Neuronal stem cell (in vitro differentiated cells): Measurements from ENCODE around the gene UXT.

Experiments
- DNase-seq: peaks from one replicate; pipeline ENCODE4 v3.0.0-alpha.2; 2013; ENCODE audit warnings: low spot score
- H2AFZ ChIP-seq: one replicate; pipeline ENCODE4 v1.6.1; 2013; ENCODE audit warnings: mild to moderate bottlenecking, low read length, inconsistent platforms
- H2AK5ac ChIP-seq: 2 replicates; pipeline ENCODE4 v1.6.1; 2013; ENCODE audit warnings: low read depth, mild to moderate bottlenecking, inconsistent platforms, low read length, moderate library complexity, mixed read lengths
- H2BK120ac ChIP-seq: 2 replicates; pipeline ENCODE4 v1.6.1; 2013; ENCODE audit warnings: low read depth, mild to moderate bottlenecking, inconsistent platforms, low read length, moderate library complexity, mixed read lengths
- H2BK12ac ChIP-seq: one replicate; pipeline ENCODE4 v1.6.1; 2013; ENCODE audit warnings: low read length, inconsistent platforms
- H2BK15ac ChIP-seq: 2 replicates; pipeline ENCODE4 v1.6.1; 2013; ENCODE audit warnings: mild to moderate bottlenecking, low read length, inconsistent platforms, mixed read lengths
- H2BK5ac ChIP-seq: one replicate; pipeline ENCODE4 v1.6.1; 2013; ENCODE audit warnings: inconsistent platforms, mild to moderate bottlenecking, low read length, moderate library complexity
- H3K14ac ChIP-seq: one replicate; pipeline ENCODE4 v1.6.1; 2013; ENCODE audit warnings: low read length, inconsistent platforms
- H3K18ac ChIP-seq: 2 replicates; pipeline ENCODE4 v1.6.1; 2013; ENCODE audit warnings: low read length, inconsistent platforms
- H3K23ac ChIP-seq: 2 replicates; pipeline ENCODE4 v1.6.1; 2013; ENCODE audit warnings: low read depth, mild to moderate bottlenecking, mixed read lengths, low read length, inconsistent platforms; ENCODE audit not compliant: poor library complexity
- H3K27ac ChIP-seq: replicated peaks from 3 replicates; pipeline ENCODE4 v1.5.1; 2013; ENCODE audit warnings: low read length, inconsistent platforms
- H3K27me3 ChIP-seq, 3 experiments: 2 replicates each; pipeline ENCODE4 v1.6.1; 2013; ENCODE audit warnings: low read length in 3 of 3, mild to moderate bottlenecking in 2 of 3, inconsistent platforms in 1 of 3, low read depth in 1 of 3, mixed read lengths in 1 of 3, moderate library complexity in 1 of 3; ENCODE audit not compliant: control insufficient read depth in 3 of 3, insufficient read depth in 3 of 3
- H3K36me3 ChIP-seq, 2 donors: replicated peaks in 1 of 2; 2 replicates each; pipeline ENCODE4 v1.6.1; 2013; ENCODE audit warnings: low read length in 2 of 2; ENCODE audit not compliant: control insufficient read depth in 2 of 2, insufficient read depth in 2 of 2
- H3K4ac ChIP-seq: 2 replicates; pipeline ENCODE4 v1.6.1; 2013; ENCODE audit warnings: inconsistent platforms, mild to moderate bottlenecking, low read length, moderate library complexity
- H3K4me1 ChIP-seq, 2 donors: 1 replicate in 1 of 2; 2 replicates in 1 of 2; pipeline ENCODE4 v1.6.1; 2013; ENCODE audit warnings: low read length in 2 of 2, low read depth in 1 of 2; ENCODE audit not compliant: control insufficient read depth in 2 of 2, insufficient read depth in 1 of 2
- H3K4me2 ChIP-seq: one replicate; pipeline ENCODE4 v1.6.1; 2013; ENCODE audit warnings: mild to moderate bottlenecking, low read length, inconsistent platforms; ENCODE audit not compliant: insufficient read depth, poor library complexity, severe bottlenecking
- H3K4me3 ChIP-seq, 2 donors: 2 replicates each; pipeline ENCODE4 v1.5.1; 2013; ENCODE audit warnings: low read length in 2 of 2, mild to moderate bottlenecking in 2 of 2, inconsistent platforms in 1 of 2, moderate library complexity in 1 of 2
- H3K79me1 ChIP-seq: one replicate; pipeline ENCODE4 v1.6.1; 2013; ENCODE audit warnings: low read depth, mild to moderate bottlenecking, inconsistent platforms, low read length, moderate library complexity
- H3K9ac ChIP-seq: one replicate; pipeline ENCODE4 v1.6.1; 2013; ENCODE audit warnings: mild to moderate bottlenecking, low read depth, low read length, inconsistent platforms; ENCODE audit not compliant: poor library complexity
- H3K9me3 ChIP-seq, 2 donors: replicated peaks in 1 of 2; 2 replicates each; pipeline versions ENCODE3 to v1.6.1; 2013; ENCODE audit warnings: low read length in 2 of 2, mild to moderate bottlenecking in 2 of 2, inconsistent platforms in 1 of 2, low read depth in 1 of 2, mixed read lengths in 1 of 2, moderate library complexity in 1 of 2; ENCODE audit not compliant: control insufficient read depth in 2 of 2, insufficient read depth in 1 of 2
- H4K8ac ChIP-seq: one replicate; pipeline ENCODE4 v1.6.1; 2013; ENCODE audit warnings: low read depth, mild to moderate bottlenecking, inconsistent platforms, low read length, moderate library complexity
- H4K91ac ChIP-seq: one replicate; pipeline ENCODE4 v1.6.1; 2013; ENCODE audit warnings: low read length, low read depth, mild to moderate bottlenecking, inconsistent platforms; ENCODE audit not compliant: poor library complexity
- WGBS, 2 donors: extraction: QIAGEN DNeasy Blood & Tissue Kit; methylation state at CpG; one replicate each; pipeline ENCODE4 v1.1.7; 2013; ENCODE audit warnings: missing lambda C conversion rate in 2 of 2, mixed read lengths in 1 of 2; ENCODE audit not compliant: insufficient read length in 2 of 2, insufficient replicate concordance in 1 of 2; ENCODE audit errors: extremely low coverage in 2 of 2; 5-methylcytosine and 5-hydroxymethylcytosine counted together

UXT gene

DNA sequence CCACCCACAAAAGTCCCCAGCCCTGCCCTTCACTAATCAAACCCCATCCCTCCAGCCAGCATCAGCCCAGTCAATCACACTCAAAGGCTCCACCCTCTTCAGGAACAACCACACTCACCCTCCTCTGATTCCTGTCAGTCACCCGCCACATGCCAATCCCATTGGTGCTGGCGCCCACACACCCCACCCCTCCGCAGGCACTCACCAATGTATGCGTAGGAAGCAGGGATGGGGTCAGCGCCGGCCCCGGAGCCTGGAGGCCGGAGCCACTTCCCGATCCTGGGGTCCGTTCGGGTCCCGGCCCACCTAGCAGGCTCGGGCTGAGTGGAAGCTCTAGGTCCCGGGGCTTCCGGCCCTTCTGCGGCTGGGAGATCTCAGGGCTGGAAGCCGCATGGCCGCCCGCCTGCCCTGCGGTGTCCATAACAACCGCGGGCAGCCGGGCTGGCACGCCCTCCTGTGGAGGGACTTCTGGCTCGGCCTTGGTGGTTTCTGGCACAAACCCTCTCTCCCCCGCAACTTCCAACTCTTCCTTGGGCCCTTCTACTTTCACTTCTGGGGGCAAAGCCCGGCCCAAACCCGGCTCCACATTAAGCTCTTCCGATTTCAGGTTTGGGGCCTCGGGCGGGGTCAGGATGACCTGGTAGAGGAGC, 21.3 kb downstream of the UXT start:
- no peak for DNase-seq
- no peaks in the 10 kb centered on the region for H3K27me3 ChIP-seq
- no peak overlapping the region for H3K4me3 ChIP-seq

DNA sequence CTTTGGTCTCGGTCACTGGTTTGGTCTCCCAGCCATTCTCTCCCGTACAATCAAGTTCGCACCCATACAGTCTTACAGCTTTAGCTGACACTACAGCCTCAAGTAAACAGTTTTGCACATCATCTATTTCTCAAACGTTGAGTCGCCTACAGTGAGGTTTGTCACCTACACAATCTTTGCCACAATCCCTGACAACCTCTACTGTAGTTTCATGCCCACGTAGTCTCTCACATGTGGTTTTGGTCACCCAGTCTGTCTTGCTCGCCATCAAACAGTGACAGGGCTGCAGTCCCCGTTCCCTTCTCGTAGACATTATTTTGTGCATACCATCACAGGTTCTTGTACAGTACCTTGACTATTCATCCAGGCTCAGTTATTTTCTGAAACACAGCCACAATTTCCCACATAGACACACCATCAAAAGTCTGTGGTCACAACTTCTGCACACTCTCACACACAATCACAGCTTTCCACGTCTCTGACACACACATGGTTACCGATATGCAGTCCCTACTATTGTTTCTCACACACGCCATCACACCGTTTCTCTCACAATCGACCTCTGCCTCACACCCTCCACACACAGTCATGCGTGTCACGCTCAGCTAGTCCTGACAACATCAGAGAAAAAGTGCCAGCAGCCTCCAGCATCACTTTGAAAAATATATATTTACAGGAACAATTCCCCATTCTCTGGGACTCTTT, 24.0 kb downstream of the UXT start:
- Histone ChIP-seq H3K9ac (no peak overlapping the region), H3K9me3 (peaks cover 0 to 3% of the 10 kb centered on the region in 2 donors), H3K4me1 (peaks cover 0 to 5% of the 10 kb centered on the region in 2 donors), H3K4me3 (no peak overlapping the region), H3K14ac (no peak overlapping the region), H3K36me3 (peaks cover 9 to 49% of the 10 kb centered on the region in 2 donors), H3K23ac (no peak overlapping the region), H3K18ac (no peak overlapping the region), H2AFZ (no peak overlapping the region), H3K27ac (no peak overlapping the region), H3K4ac (no peak overlapping the region), H2BK12ac (no peak overlapping the region), H3K27me3 (no peaks in the 10 kb centered on the region), H2AK5ac (no peak overlapping the region), H2BK120ac (no peak overlapping the region), H3K4me2 (no peak overlapping the region), H2BK5ac (no peak overlapping the region), H4K91ac (no peak overlapping the region), H4K8ac (no peak overlapping the region), H2BK15ac (no peak overlapping the region), H3K79me1 (no peaks in the 10 kb centered on the region)
- WGBS, 2 donors: no CpG with 5 or more reads among the region's 16 CpGs
- no peak for DNase-seq

More for the DNA sequence above, 21.3 kb downstream of the UXT start:
- Histone ChIP-seq H4K91ac (no peak overlapping the region), H3K14ac (no peak overlapping the region), H2BK12ac (no peak overlapping the region), H3K18ac (no peak overlapping the region), H2BK5ac (no peak overlapping the region), H2BK15ac (no peak overlapping the region), H2BK120ac (no peak overlapping the region), H2AK5ac (no peak overlapping the region), H3K23ac (no peak overlapping the region), H3K4me2 (peak overlapping the region; percentile 2), H2AFZ (no peak overlapping the region), H3K4ac (no peak overlapping the region), H3K9me3 (peaks cover 0 to 20% of the 10 kb centered on the region in 2 donors), H3K4me1 (peaks cover 0 to 5% of the 10 kb centered on the region in 2 donors), H3K79me1 (no peaks in the 10 kb centered on the region), H3K36me3 (peaks cover 18 to 70% of the 10 kb centered on the region in 2 donors), H4K8ac (no peak overlapping the region), H3K27ac (no peak overlapping the region), H3K9ac (no peak overlapping the region)
- no CpG with 5 or more reads among the region's 31 CpGs for WGBS, 2 donors

DNA sequence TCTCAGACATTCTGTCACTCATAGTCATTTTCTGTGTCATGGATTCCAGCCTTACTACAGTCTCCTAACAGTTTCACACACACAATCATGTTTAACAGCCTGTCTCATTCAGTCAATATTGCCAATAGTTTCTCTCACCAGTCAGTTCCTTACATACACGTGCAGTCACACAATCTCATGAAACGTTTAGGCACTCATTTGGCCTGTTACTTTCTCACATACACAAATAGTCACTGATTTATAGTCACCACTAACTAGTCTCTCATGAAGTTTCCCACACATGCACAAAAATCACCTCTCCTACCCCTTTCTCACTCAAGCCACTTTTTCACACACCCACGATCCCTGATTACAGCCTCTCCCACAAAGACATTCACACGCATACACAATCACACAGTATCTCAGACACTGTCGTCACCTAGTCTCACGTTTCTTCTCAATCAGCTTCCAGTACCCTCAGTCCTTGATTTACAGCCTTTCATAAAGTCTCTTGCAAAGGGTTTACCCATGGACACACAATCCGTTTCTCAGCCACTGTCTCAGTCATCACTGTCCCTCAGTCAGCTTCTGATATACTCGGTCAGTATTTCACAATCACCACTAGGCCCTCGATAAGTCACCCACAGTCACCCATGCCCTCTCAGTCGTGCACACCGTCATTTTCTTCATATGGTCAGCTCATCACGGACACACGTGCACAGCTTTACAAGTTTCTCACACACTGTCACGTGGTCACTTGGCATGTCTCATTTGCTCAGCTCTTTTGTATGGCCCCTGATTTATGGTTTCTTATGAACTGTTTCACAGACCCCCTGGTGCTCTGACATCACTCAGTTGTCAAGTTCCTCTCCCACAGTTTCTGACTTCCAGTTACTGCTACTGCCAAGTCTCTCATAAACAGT, 25.0 kb downstream of the UXT start:
- no peak overlapping the region for H3K18ac ChIP-seq
- H2AFZ ChIP-seq: no peak overlapping the region
- H3K23ac ChIP-seq: no peak overlapping the region
- DNase-seq: no peak
- no peak overlapping the region for H4K8ac ChIP-seq
- no peak overlapping the region for H3K4me2 ChIP-seq
- H3K4ac ChIP-seq: no peak overlapping the region
- H3K4me3 ChIP-seq: no peak overlapping the region
- H2BK12ac ChIP-seq: no peak overlapping the region
- no peak overlapping the region for H3K9ac ChIP-seq
- no peaks in the 10 kb centered on the region for H3K27me3 ChIP-seq
- H2BK120ac ChIP-seq: no peak overlapping the region
- H2AK5ac ChIP-seq: no peak overlapping the region
- peaks cover 9 to 38% of the 10 kb centered on the region in 2 donors for H3K36me3 ChIP-seq
- no peak overlapping the region for H3K14ac ChIP-seq
- H2BK15ac ChIP-seq: no peak overlapping the region
- no peaks in the 10 kb centered on the region for H3K79me1 ChIP-seq
- H3K9me3 ChIP-seq: no peaks in the 10 kb centered on the region
- WGBS, 2 donors: no CpG with 5 or more reads among the region's 14 CpGs
- H4K91ac ChIP-seq: no peak overlapping the region
- peaks cover 0 to 5% of the 10 kb centered on the region in 2 donors for H3K4me1 ChIP-seq
- no peak overlapping the region for H3K27ac ChIP-seq
- H2BK5ac ChIP-seq: no peak overlapping the region

DNA sequence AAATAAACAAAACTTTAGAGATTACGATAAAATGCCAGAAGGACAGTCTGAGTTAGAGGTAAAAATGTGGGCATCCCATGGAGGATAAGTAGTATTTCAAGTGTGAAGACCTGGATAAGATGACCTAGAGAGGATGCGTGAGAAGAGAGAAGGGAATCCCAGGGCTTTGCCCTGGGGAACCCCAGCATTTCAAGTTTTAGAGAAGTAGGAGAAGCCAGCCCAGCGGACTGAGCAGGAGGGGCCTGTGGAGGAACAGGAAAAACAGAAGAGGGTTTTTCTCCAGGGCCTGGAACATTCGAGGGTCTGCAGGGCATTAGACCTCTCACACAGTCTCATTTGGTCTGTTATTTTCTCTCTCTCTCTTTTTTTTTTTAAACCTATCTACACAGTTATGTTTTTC, 26.3 kb downstream of the UXT start:
- Histone ChIP-seq H2BK15ac (no peak overlapping the region), H3K18ac (no peak overlapping the region), H2AK5ac (no peak overlapping the region), H3K4me2 (no peak overlapping the region), H3K27ac (no peak overlapping the region), H2BK120ac (no peak overlapping the region), H3K9me3 (no peaks in the 10 kb centered on the region), H3K4me1 (peaks cover 0 to 5% of the 10 kb centered on the region in 2 donors), H3K4ac (no peak overlapping the region), H2BK12ac (no peak overlapping the region), H3K23ac (no peak overlapping the region), H4K8ac (no peak overlapping the region), H3K14ac (no peak overlapping the region), H3K27me3 (no peaks in the 10 kb centered on the region), H2AFZ (no peak overlapping the region), H2BK5ac (no peak overlapping the region), H3K9ac (no peak overlapping the region), H3K36me3 (peaks cover 6 to 27% of the 10 kb centered on the region in 2 donors), H4K91ac (no peak overlapping the region), H3K79me1 (no peaks in the 10 kb centered on the region), H3K4me3 (no peak overlapping the region)
- no peak for DNase-seq
- no CpG with 5 or more reads among the region's 4 CpGs for WGBS, 2 donors
